ENCODE measurements around the gene PNPLA6.

The PNPLA6 gene

GRCh38 chr19:7607874-7608560, 72.5 kb downstream of the PNPLA6 start:
- TF ChIP-seq CTCF (IDR thresholded peaks at IDR 0.05; ENCODE audit: insufficient read depth, missing control alignments) = no peak
- DNase-seq (ENCODE audit: insufficient read length, low spot score) (no peak), FAIRE-seq (no peak)

- FAIRE-seq (no peak), DNase-seq (ENCODE audit: insufficient read length, low spot score) (no peak)
- no peak for TF ChIP-seq CTCF (IDR thresholded peaks at IDR 0.05; ENCODE audit: insufficient read depth, missing control alignments)
These were observed 75.1 kb downstream of the PNPLA6 start for GRCh38 chr19:7610491-7611240.
